AG10803 (cell line): ENCODE results near the gene PTPN22.

Experiments
- DNase-seq: peaks from one replicate; pipeline ENCODE4 v3.0.0; 2010; ENCODE audit warnings: low read depth
- H3K4me3 ChIP-seq: 2 replicates; pipeline ENCODE4 v1.5.1; 2011; ENCODE audit warnings: mild to moderate bottlenecking, low read length, control low read depth
- CTCF ChIP-seq: conservative IDR thresholded peaks from 2 replicates; pipeline ENCODE4 v1.5.1; 2011; ENCODE audit warnings: mild to moderate bottlenecking, low read length, control low read depth, inconsistent platforms

PTPN22 gene

GRCh38 chr1:113850127-113850796, 21.2 kb downstream of the PTPN22 start:
- no peak overlapping the region for H3K4me3 ChIP-seq
- DNase-seq: no peak
- TF ChIP-seq CTCF: no peak

DNA sequence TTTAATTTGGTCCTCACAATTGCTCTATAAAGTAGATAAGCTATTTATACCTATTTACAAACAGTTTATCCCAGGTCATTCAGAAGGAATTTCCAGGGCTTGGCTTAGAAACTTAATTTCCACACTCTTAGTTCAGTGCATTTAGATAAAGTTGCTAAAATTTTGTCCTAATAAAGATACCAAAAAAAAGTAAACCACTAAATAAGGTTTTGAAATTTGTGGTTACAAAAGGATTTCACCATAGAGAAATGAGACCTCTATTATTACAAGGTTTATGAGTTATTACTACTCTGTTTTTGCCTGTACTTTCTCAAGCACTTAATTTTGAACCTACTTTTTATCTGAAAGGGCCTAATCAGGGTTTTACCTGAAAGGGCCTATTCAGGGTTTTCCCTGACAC, 22.4 kb downstream of the PTPN22 start:
- peak; percentile 53 for DNase-seq
- TF ChIP-seq CTCF: no peak

GRCh38 chr1:113846391-113847035, 25.0 kb downstream of the PTPN22 start:
- TF ChIP-seq CTCF: no peak
- DNase-seq: no peak

More for the DNA sequence above, 22.4 kb downstream of the PTPN22 start:
- H3K4me3 ChIP-seq: no peak overlapping the region

GRCh38 chr1:113836534-113836933, 35.0 kb downstream of the PTPN22 start:
- TF ChIP-seq CTCF: no peak
- no peak for DNase-seq
- no peak overlapping the region for H3K4me3 ChIP-seq

More at GRCh38 chr1:113846391-113847035, 25.0 kb downstream of the PTPN22 start:
- H3K4me3 ChIP-seq: no peak overlapping the region

DNA sequence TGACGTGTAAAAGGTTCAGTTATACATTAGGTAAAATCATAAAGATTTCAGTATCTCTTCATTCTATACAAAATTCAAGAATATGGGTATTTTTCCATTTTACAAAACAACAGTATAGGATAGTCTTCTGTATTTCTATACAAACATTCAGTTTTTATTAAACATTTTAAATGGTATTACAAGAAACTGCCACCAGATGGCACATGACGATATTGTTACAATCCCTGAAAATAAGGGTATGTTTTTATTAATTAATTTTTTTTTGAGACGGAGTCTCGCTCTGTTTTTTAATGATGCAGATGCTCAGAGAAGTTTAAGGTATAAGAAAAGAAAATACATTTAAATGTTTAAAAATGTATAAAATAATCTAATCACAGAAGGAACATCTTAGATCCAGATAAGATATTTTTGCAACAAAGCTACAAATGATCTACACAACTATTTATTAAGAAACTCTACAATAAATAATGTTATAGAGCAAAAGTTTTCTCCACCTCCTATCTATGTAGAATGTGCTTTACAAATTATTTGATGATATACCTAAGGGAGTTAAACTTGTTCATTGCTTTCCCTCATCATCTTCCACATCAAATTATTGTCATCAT, 35.7 kb downstream of the PTPN22 start:
- TF ChIP-seq CTCF: peak; percentile 58
- DNase-seq: peak; percentile 51
- H3K4me3 ChIP-seq: no peak overlapping the region

DNA sequence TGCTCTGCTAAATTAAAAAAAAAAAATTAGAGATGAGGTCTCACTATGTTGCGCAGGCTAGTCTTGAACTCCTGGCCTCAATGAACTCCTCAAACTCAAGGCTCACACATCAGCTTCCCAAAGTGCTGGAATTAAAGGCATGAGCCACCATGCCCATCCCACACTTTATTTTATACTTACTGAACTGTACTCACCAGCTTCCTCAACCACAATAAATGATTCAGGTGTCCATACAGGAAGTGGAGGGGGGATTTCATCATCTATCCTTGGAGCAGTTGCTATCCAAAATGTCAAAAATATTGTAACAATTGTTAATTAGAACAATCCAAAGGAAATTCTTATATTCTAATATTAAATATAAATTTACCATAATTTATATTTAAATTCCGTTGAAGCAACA, 36.8 kb downstream of the PTPN22 start:
- TF ChIP-seq CTCF: no peak
- H3K4me3 ChIP-seq: no peak overlapping the region
- DNase-seq: no peak

GRCh38 chr1:113830039-113830438, 41.5 kb downstream of the PTPN22 start:
- no peak overlapping the region for H3K4me3 ChIP-seq
- no peak for DNase-seq
- no peak for TF ChIP-seq CTCF
